GM18867 (cell line): ENCODE data around the gene SLC41A1.
"Not testable (repeated sequence)": the region's sequence is repeated elsewhere in the genome, so short reads cannot be mapped to it uniquely, and the experiment has no call there.

Experiments used
- ATAC-seq: cut with Tn5 transposase; IDR thresholded peaks from one replicate; pipeline ENCODE4 v1.9.1; 2021; ENCODE audit warnings: mild to moderate bottlenecking, moderate library complexity; ENCODE audit not compliant: unreplicated experiment

Gene SLC41A1

DNA sequence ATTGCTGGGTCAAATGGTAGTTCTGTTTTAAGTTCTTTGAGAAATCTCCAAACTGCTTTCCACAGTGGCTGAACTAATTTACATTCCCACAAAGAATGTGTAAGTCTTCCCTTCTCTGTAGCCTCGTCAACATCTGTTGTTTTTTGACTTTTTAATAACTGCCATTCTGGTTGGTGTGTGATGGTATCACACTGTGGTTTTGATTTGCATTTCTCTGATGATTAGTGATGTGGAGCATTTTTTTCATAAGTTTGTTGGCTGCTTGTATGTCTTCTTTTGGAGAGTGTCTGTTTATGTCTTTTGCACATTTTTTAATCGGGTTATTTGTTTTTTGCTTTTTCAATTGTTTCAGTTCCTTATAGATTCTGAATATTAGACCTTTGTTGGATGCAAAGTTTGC lies 10.3 kb upstream of the SLC41A1 start:
- ATAC-seq, result not testable (repeated sequence)

DNA sequence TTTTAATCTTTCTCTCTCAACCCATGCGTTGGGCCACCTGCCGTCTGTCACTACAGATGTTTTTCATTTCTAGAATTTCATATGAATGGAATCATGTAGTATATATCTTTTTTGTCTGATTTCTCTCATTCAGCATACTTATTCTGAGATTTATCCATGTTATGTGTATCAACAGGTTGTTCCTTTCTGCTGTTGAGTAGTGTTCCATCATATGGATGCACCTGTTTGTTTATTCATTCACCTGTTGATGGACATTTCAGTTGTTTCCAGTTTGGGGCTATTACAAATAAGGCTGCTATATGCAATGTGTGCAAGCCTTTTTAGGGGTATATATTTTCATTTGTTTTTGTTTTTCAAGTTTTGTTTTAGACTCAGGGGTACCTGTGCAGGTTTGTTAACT lies 9.4 kb upstream of the SLC41A1 start:
- ATAC-seq, result no peak

DNA sequence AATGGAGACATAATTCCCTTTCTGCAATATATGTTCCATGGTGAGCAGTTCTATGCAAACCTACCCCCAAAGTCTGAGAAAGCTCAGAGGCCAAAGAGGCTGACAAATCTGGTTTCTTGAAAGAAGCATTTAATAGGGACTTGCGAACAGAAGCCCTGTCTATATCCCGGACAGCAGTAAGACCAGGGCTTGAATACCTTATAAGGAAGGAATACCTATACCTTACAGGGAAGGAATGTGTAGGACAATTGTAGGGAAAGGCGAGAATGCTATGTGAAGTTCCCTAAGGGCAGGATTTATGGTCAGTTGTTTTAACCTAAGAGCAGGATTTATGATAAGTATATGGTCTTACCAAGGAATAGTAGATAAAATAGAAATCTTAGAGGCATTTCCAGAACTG lies 5.0 kb upstream of the SLC41A1 start:
- no peak for ATAC-seq

DNA sequence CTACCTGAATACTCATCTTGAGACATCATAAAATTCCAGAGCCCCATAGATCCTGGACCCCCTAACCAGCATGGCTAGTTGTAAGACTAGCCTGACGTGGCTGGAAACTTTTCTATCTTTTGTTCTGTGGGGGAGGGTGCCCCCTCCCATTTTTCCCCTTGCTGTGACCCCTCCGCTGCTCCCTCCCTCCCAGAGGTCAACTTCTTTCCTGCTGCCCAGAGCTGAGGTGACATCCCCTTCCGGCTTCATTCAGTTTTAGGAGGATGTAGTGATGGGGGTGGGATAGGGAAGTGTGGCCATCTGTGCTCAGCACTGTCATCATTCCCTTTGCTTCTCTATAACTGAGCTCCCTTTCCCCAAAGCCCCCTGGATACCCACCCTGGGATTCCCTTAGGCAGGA lies 4.4 kb upstream of the SLC41A1 start:
- no peak for ATAC-seq

DNA sequence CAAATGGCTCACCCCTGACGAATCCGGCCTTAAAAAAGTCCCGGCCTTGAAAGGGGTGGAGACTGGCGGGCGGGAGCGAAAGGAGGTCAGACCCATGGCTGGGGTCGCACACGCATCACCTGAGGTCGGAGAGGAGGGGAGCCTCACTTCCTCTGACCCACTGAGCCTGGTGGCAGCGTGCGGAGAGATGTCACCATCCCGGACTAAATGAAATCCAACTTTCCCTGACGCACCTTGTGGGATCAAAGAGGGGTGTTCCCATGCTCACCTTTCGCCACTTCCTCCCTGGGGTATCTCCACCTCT lies 709 bp upstream of the SLC41A1 start:
- ATAC-seq, result no peak

DNA sequence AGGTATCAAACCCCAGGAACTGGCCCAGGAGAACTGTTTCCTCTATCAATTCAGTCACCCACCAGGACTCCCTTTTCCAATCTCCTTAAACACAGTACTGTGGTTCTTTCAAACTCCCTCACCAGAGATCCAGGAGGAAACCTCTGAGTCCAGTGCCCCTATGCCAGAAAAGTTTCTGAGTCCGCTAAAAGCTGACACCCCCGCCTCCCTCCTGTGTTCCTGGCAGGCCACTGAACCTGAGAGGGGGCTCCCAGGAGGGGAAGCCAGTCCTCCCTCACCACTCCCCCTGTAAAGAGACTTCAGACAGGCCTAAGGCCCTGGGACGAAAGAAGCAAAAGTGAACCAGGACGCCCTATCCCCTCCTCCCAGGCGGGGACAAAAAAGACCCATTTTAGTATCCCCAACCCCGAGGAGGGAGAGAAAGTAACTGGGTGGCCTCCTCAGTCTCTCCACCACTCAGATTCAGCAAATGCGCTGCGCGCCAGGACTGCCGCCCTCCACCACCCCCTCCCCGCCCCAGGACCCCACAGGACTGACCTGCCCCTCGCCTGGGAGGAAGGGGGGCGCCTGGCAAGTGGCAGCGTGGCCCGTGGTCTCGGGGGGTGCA lies 624 bp downstream of the SLC41A1 start:
- ATAC-seq, result no peak

DNA sequence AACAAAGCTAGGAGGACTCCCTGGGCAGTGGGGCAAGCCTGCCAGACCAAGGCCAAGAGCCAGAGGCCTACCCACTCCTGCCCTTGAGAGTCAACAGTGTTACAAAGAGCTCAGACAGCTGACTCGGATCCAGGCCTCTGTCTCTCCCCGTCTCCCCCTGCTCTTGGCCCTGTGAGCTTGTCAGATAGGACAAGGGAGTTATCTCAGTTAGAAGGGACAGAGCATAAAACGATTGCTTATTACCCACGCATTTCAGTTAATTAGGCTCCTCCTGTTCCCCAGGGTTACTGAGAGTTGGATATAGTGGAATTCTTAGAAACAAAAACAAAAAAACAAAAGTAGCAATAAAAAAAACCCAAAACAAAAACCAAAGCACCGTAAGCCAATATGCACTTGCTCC lies 1.3 kb downstream of the SLC41A1 start:
- no peak for ATAC-seq

DNA sequence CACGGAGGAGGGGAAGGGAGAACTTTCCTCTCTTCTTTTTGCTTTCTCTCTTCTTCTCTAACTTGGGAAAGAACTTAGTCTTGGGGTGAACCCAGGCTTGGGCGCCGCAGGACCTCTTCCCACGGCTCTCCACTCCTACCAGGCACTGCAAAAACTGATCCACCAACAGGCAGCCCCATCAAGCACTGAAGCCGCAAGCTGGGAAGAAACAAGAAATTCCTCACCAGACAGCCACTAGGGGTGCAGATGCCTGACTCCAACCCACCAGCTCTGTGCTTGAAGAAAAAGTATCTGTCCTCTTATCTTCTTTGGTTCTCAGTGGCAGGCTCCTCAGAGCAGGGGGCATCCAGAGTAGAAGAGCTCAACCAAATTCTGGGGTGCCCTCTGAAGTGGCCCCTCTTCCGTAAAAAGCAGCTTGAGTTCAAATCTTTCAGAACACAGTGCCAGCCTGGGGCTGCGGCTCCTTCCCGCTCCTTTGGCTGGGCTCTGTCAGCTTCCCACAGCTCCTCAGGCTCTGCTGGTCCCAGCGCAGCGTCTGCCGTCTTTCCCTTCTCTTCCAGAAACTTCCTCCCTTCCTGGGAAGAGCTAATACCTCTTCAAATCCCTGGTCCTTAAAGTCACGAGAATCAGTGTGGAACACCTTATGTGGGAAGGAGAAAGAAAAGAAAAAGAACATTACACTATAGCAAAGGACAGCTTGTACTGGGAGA lies 2.4 kb downstream of the SLC41A1 start:
- no peak for ATAC-seq

DNA sequence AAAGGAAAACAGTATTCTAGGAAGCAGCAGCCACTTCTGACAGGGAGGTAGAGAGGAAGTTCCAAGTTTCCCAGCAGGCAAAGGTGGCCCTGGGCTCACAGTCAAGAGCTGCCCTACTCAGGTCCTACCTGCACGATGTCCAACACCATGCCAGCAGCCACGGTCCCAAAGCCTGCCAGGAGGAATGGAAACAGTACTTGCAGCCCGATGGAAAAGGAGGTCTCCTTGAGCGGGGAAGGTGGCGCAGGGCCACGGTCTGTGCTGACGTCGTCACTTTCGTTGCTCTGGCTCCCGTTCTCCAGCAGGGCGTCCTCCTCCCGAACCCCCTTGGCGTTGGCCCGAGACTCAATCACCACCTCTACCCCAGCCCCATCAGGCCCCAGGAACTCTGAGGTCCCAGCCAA lies 3.1 kb downstream of the SLC41A1 start:
- ATAC-seq, result no peak

DNA sequence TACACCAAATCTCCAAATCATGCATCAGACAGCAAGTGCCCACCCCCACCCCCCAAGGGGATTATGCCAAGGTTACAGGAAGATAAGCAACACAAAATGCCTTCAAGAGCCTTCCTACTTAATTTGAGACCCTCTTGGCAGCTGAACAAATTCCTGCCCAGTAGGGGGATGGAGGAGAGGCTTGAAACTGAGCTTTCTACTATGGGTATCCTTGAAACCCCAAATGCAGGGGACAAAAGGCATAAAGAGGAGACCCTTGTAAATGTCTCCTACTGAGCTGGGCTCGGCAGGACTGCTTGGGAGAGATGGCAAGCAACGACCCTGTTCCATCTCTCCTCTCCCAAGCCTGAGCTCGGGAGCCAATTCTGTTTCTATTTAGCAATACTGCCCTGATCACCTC lies 3.5 kb downstream of the SLC41A1 start:
- no peak for ATAC-seq

DNA sequence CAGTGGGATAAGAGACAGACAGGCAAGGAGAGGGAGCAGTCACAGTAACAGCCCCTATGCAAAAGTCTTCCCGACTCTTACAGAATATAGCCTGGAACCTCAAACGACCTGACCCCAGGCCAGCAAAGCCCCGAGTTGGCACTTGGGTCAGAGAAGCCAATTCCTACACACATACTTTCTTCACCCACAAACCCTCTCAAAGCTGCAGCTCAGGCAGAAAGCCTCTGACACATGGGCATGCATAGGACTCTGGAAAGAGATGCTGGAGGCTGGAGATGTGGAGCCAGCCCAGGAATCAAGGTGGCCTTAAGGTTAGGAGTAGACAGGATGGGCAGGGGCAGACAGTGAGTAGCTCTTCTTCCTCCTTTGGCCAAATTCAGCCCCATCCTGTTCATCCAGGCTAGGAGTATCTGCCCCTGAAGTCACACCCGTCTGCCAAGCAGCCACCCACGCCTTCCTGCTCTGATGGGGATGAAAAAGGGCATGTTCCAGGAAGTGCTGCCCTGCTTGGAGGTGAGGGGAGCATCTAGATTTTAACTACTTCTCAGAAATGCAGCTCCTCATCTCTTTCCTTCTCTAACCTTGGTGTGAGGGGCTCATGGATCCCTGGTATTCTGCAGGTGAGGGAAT lies 7.8 kb downstream of the SLC41A1 start:
- no peak for ATAC-seq

DNA sequence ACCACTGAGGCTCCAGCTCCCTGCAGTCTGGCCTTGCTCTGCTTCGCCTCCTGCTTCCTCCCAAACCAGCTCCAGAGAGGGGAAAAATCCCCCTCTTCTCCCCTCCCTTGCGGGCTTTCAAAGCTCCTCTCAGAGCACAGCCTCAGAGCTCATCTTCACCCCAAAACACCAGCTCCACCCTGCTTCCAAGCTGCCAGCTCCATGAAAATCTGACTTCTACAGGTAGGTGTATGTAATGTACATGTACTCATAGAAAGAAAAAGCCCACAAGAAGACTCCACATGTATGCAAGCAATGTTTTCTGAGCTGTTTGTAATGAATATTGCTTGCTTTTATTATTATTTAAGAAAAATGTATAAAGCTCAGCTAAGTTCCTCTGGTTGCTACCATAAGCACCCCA lies 8.4 kb downstream of the SLC41A1 start:
- no peak for ATAC-seq

DNA sequence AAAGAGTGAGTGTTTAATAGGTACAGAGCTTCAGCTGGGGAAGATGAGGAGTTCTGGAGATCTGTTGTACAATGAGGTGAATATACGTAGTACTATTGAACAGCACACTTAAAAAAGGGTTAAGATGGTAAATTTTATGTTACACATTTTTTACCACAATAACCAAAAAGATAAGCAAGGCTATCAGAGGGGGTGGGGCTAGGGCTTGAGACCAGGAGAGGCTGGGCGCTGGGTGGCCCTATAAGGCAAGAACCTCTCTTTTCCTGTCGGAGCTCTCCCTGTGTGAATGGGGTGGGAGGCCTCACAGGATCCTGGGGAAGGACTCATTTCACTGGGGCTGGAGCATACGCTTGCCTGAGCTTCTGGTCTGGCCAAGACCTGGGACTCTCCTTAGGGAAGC lies 9.0 kb downstream of the SLC41A1 start:
- no peak for ATAC-seq

DNA sequence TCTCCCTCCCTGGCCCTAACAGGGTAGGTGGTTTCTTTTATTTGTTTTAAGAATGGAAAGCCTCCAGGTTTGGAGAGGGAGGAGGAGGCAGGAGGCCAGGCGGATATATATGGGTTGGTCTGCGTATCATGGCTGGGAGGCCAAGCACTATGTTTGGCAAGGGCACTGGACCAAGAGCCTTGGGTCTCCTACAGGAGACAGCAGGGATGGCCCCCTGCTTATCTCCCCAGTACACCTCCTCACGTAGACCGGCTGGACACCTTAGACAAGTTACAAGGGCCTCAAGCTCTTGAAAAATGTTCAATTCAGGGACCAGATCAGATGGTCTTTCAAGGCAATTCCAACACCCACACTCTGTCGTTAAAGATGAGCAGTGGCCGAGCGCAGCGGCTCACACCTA lies 10.9 kb downstream of the SLC41A1 start:
- no peak for ATAC-seq

DNA sequence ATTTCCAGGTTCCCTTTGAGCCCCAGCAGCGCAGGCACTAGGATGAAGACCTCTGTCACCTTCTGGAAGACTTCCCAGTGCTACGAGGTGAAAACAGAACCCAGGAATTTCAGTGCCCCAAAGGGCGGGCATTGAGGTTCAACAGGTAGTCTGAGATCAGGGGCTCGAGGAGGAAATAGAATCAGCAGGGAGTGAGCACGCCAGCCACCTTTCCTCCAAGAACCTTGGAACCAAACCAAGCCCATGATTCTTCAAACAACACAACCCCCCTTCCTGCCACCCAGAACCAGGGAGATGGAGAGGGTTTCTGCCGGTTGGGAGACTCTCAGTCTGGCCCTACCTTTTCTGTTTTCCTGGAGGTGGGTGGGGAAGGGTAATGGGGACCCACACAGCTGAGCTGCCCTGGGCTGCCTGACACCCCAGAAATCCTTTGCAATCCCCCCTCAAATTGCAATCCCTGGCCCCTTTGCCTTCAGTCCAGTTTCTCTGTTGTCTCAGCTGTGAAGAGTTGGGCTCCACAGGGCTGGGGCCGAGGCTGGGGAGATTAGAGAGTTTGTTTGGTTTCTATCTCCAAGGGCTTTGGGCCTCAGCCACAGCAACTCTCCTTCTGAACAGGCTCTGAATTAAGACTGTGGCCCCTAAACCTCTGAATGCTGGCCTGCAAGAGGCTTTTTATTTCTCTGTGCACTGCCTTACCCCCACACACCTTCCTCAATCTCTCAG lies 11.9 kb downstream of the SLC41A1 start:
- ATAC-seq, result no peak

DNA sequence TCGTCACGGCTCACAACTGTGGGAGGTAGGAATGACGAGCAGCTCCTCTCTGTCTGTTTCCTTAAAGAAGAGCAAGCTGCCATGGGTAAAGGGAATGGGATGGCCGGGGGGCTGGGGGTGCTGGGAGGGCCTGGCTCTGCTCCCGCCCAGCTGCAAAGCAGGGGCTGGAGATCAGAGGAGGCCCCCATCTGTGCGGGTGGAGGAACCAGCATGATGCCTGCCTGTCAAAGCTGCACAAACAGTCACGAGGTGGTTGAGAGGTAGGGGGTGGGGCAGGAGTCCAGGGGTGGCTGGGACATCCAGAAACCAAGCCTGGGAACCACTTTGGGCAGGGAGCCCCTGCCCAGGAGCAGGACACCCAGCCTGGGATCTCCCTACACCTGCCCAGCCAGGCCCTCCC lies 12.6 kb downstream of the SLC41A1 start:
- ATAC-seq, result no peak

DNA sequence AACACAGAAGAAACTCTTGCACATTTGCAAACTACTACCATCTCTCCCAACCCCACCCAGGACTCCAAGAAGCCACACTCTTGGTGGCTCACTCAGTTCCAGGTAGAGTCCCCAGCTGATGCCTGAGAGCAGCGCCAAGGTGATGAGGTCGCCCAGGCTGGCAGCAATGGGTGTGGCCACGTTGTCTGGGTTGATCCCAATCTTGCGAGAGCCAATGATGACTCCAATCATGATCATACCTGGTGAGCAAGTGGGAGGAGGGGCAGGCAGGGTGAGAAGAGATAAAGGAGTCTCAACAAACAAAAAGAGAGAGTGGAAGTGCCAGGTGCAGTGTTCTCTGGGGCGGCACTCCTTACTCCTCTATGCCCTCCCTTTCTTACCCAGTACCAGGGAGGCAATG lies 14.4 kb downstream of the SLC41A1 start:
- ATAC-seq, result no peak

DNA sequence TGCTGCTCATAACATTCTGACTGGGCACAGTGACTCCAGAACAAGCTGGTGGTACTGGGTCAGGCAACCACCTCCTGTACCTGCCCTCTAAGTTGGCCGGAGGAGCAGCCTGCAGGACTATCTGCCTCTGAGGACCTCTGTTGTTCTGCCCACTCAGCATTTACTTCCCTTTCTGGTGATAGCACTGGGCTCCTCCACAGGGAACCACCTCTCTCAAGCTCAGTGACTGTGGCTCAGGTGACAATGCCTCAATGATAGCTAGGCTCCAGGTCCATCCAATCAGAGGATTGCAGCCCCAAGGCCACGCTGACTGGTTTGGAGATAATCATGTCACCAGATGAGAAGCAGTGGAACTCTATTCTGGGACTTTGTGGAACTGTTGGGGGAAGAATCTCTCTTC lies 15.8 kb downstream of the SLC41A1 start:
- no peak for ATAC-seq

DNA sequence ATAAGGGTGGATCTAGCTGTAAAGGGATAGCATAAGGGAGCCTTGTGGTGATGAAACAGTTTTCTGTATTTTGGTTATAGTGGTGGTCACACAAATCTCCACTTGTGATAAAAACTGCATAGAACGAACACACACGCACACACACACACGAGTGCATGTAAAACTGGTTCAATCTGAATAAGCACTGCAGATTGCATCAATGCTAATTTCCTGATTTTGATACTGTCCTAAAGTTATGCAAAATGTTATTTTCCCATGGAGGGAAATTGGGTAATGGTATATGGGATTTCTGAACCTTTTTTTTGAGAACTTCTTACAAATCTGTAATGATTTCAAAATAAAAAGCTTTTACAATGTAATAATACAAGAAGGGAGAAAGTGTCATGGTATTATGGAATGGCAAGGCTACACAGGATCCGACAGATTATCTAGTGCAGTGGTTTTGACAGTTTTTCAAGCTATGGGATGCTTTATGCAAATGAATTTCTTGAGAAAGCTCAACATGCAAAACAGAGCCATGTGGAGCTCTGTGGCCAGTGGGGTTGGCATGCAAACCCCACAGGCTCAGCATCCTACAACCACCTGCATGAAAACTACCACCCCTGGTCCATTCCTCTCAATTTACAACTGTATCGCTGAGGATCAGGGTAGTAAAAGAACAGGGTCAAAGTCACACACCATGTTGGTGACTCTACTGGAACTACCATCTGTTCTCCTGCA lies 18.8 kb downstream of the SLC41A1 start:
- ATAC-seq, result no peak

DNA sequence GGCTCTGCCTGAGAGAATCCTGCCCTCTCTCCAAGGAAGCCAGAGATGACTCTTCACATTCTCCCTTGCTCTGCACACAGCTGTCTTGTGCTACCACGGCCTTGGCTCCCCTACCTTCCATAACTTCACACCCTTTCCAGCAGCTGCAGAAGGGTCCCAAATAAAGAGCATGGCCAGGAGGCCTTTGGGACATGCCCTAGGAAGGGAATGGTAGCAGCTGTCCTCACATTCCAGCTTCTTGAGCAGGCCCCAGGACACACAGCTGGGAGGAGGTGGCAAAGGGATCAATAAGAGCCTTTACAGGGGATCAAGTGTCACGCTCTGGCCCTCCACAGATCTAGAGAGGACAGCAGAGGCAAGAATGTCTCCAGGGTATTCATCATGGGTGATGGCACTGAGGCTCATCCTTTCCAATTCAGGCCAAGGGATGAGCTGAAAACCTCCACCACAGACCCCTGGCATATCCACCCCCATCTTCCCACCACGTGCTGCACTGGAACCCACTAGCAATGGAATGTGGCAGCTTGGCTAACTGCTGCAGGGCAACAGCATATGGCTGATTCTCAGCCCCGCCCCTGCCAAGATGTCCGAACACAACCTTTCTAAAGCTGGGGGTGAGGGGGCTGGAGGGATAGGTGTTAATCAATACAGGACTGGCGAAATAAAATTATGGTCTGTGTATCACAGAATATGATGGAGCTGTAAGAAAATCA lies 19.9 kb downstream of the SLC41A1 start:
- no peak for ATAC-seq

DNA sequence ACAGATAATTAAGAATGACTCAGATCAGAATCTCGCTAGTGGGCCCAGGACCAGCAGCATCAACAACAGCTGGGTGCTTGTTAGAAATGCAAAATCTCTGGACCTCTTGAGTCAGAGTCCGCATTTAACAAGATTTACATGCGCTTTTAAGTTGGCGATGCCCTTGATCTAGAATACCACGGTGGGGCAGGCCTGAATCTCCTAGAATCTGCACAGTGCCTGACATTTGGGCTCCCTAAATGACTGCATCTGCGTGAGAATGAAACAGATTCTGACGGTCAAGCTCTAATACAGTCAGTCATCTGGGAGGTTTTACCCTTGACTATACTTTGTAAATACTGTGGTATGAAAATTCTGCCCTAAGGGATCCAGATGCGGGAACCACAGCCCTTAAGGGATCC lies 20.5 kb downstream of the SLC41A1 start:
- peak; percentile 53 for ATAC-seq
